K562 (cell line): Measurements from ENCODE around the gene DCUN1D1. TPM values are rescaled to one million over a fixed set of nuclear protein-coding genes. Genes with fewer than 3 reads are reported as not detected.

Source experiments
- CEBPG ChIP-seq, 3 experiments: fragments of 200-800 bp in 1 of 3; sonication (Bioruptor generic) in 1 of 3; sonication (generic) in 1 of 3; formaldehyde crosslinking in 1 of 3; IDR thresholded peaks in 2 of 3; conservative IDR thresholded peaks in 1 of 3; 2 replicates each; pipeline versions ENCODE4 v1.6.1 to v1.8.0; 2016 to 2022; ENCODE audit warnings: missing compliant biosample characterization in 2 of 3, missing genetic modification characterization in 2 of 3, mild to moderate bottlenecking in 1 of 3, missing genetic modification reagents in 1 of 3
- EP300 ChIP-seq: IDR thresholded peaks from 2 replicates; pipeline ENCODE4 v1.6.1; 2012; ENCODE audit warnings: low read length, improper control_type of control experiment
- HMG20B ChIP-seq: fragments of 250-450 bp; sonication (Bioruptor Pico); IDR thresholded peaks from 2 replicates; pipeline ENCODE4 v1.5.0; 2021; ENCODE audit warnings: mild to moderate bottlenecking
- HNRNPL ChIP-seq: fragments of 200-400 bp; formaldehyde crosslinking; IDR thresholded peaks from 2 replicates; pipeline ENCODE4 v1.6.1; 2017; ENCODE audit warnings: low read depth, mild to moderate bottlenecking, low read length
- JUND ChIP-seq, 2 experiments: IDR thresholded peaks; 2 replicates in 1 of 2; 3 replicates in 1 of 2; pipeline ENCODE4 v1.6.1; 2011; ENCODE audit warnings: borderline replicate concordance in 2 of 2, low read depth in 2 of 2, low read length in 2 of 2, improper control_type of control experiment in 1 of 2, missing biosample characterization in 1 of 2, missing genetic modification characterization in 1 of 2, missing genetic modification reagents in 1 of 2
- KAT8 ChIP-seq: fragments of 450-650 bp; IDR thresholded peaks from 2 replicates; pipeline ENCODE4 v1.6.1; 2016; ENCODE audit warnings: low read depth, mild to moderate bottlenecking
- MEIS2 ChIP-seq: fragments of 450-650 bp; IDR thresholded peaks from 2 replicates; pipeline ENCODE4 v1.6.1; 2014; ENCODE audit warnings: mild to moderate bottlenecking; ENCODE audit not compliant: partially characterized antibody
- MLX ChIP-seq, 2 experiments: fragments of 450-650 bp in 1 of 2; sonication (generic) in 1 of 2; formaldehyde crosslinking; conservative IDR thresholded peaks; 2 replicates each; pipeline versions ENCODE4 v1.4.0 to v1.8.1; 2020 to 2022; ENCODE audit warnings: mild to moderate bottlenecking in 1 of 2, missing genetic modification reagents in 1 of 2
- NRF1 ChIP-seq, 2 experiments: fragments of 450-650 bp; IDR thresholded peaks in 1 of 2; conservative IDR thresholded peaks in 1 of 2; 2 replicates each; pipeline ENCODE4 v1.6.1; 2014; ENCODE audit warnings: mild to moderate bottlenecking in 2 of 2
- POLR2AphosphoS2 ChIP-seq: IDR thresholded peaks from 2 replicates; pipeline ENCODE4 v1.6.1; 2012; ENCODE audit warnings: low read length, improper control_type of control experiment
- POLR2G ChIP-seq: fragments of 200-400 bp; formaldehyde crosslinking; IDR thresholded peaks from 2 replicates; pipeline ENCODE4 v1.6.1; 2017; ENCODE audit warnings: low read depth, mild to moderate bottlenecking, antibody characterized with exemption, low read length, moderate library complexity
- RBFOX2 ChIP-seq: fragments of 200-400 bp; formaldehyde crosslinking; IDR thresholded peaks from 2 replicates; pipeline ENCODE4 v1.6.1; 2017; ENCODE audit warnings: low read depth, mild to moderate bottlenecking, low read length, moderate library complexity
- SMAD4 ChIP-seq: fragments of 250-450 bp; sonication (Bioruptor Pico); conservative IDR thresholded peaks from 2 replicates; pipeline ENCODE4 v1.8.0; 2021; ENCODE audit warnings: inconsistent platforms, mild to moderate bottlenecking, moderate library complexity
- SMARCE1 ChIP-seq: fragments of 450-650 bp; IDR thresholded peaks from 2 replicates; pipeline ENCODE4 v1.7.1; 2016; ENCODE audit warnings: mild to moderate bottlenecking
- SRSF1 ChIP-seq: fragments of 200-400 bp; formaldehyde crosslinking; IDR thresholded peaks from 2 replicates; pipeline ENCODE4 v1.6.1; 2017; ENCODE audit warnings: mild to moderate bottlenecking, low read depth, low read length, moderate library complexity
- ZFX ChIP-seq: sonication (generic); formaldehyde crosslinking; IDR thresholded peaks from 2 replicates; pipeline ENCODE4 v1.8.0; 2022; ENCODE audit warnings: mild to moderate bottlenecking, missing genetic modification reagents, moderate library complexity
- ZNF224 ChIP-seq: sonication (generic); formaldehyde crosslinking; IDR thresholded peaks from 2 replicates; pipeline ENCODE4 v1.8.0; 2022; ENCODE audit warnings: mild to moderate bottlenecking, missing genetic modification reagents
- ZNF609 ChIP-seq: sonication (generic); formaldehyde crosslinking; IDR thresholded peaks from 2 replicates; pipeline ENCODE4 v1.8.1; 2023; ENCODE audit warnings: missing genetic modification reagents, mild to moderate bottlenecking, borderline replicate concordance
- ZSCAN29 ChIP-seq: fragments of 450-650 bp; IDR thresholded peaks from 2 replicates; pipeline ENCODE4 v1.6.1; 2017
- polyA plus RNA-seq, 8 experiments: library from polyadenylated mRNA; depleted of rRNA in 4 of 8; stranded (reverse) in 5 of 8; unstranded in 3 of 8; fragments of >200 nt; fragmentation: Nextera tagmentation in 2 of 8; fragmentation: Illumina TruSeq in 1 of 8; extraction: Ambion mirVana in 2 of 8; extraction: Trizol in 1 of 8; gene quantifications; 2 replicates each; pipeline versions ENCODE4 v1.2.1 to v1.2.3, GENCODE V29; 2011 to 2014; ENCODE audit warnings: inconsistent platforms in 1 of 8, missing spikeins in 1 of 8
- total RNA-seq, 7 experiments: library from RNA; depleted of rRNA in 6 of 7; stranded (reverse); fragments of >200 nt in 6 of 7; fragmentation: Illumina TruSeq in 2 of 7; extraction: Trizol in 2 of 7; gene quantifications; 2 replicates each; pipeline versions ENCODE4 v1.2.1 to v1.2.3, GENCODE V29; 2011 to 2021; ENCODE audit warnings: low replicate concordance in 1 of 7
- TF ChIP-seq, protein P1 (sequence below): IDR thresholded peaks from 2 replicates; pipeline ENCODE4 v1.6.1; 2012; ENCODE audit warnings: low read depth, low read length, improper control_type of control experiment, borderline replicate concordance

DCUN1D1 gene
- total and polyA plus RNA-seq, 9 of the 15 experiments (the other 6 are each of a cell fraction or from before 2014, with no cell fraction given): 11.4 to 46.8 (median 28.2) TPM

DNA sequence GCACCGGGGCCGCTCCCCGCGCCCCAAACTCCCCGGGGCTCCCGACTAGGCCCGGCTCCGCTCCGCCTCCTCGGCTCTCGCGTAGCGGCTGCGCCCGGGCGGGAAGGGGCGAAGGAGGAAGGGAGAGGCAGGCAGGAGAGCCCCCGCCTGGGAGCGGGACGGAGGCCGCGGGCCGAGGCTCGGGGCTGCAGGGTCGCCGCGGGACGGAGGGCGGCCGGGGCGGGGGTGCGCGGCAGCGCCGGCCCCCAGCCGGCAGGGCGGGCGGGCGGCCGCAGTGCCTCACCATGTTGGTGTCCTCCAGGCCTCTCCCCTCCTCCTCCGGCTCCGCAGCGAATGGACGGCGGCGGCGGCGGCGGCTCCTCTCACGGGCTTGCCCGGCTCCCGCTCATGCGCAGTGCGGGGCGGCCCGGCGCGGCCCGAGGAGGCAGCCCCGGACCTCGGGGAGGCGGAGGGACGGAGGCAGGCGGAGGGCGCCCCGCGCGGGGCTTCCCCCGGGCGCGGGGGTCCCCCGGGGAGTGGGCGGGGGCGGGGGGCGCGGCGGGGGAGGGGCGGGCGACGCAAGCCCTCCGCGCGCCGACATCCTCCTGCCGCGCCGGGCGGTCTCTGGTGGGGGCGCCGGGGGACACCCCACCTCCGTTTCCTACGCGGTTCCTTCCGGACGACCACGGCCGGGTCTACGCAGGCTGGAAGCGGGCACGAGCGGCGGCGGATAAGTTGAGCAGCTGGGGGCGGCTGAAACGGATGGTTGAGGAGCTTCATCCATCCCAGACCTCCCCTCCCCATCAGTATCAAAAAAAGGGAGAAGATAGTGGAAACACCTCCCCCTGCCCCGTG, at the start of gene DCUN1D1 (continued):
- TF ChIP-seq KAT8: no peak
- TF ChIP-seq EP300: no peak
- no peak for TF ChIP-seq HMG20B (CRISPR knock-in tag)
- TF ChIP-seq ZFX (CRISPR knock-in tag): peak; percentile 94
- TF ChIP-seq ZNF224 (CRISPR knock-in tag): no peak
- TF ChIP-seq POLR2G: peak; percentile 90
- TF ChIP-seq POLR2AphosphoS2: no peak
- no peak for TF ChIP-seq SMARCE1
- peak; percentile 85 for TF ChIP-seq RBFOX2
- no peak for TF ChIP-seq HNRNPL
- TF ChIP-seq ZNF609 (CRISPR knock-in tag): no peak
- peak; percentile 99 for TF ChIP-seq ZSCAN29
- TF ChIP-seq NRF1 (conservative IDR thresholded peaks at IDR 0.05 in 1 of 2, IDR thresholded peaks at IDR 0.05 in 1 of 2): peak in 1 of 2 experiments; percentile 85; a peak in 2 of 4 replicates
- TF ChIP-seq CEBPG (CRISPR knock-in tag; IDR thresholded peaks at IDR 0.05): no peak
- no peak for TF ChIP-seq CEBPG (tag; conservative IDR thresholded peaks at IDR 0.05 in 1 of 2, IDR thresholded peaks at IDR 0.05 in 1 of 2)
- TF ChIP-seq, protein P1, sequence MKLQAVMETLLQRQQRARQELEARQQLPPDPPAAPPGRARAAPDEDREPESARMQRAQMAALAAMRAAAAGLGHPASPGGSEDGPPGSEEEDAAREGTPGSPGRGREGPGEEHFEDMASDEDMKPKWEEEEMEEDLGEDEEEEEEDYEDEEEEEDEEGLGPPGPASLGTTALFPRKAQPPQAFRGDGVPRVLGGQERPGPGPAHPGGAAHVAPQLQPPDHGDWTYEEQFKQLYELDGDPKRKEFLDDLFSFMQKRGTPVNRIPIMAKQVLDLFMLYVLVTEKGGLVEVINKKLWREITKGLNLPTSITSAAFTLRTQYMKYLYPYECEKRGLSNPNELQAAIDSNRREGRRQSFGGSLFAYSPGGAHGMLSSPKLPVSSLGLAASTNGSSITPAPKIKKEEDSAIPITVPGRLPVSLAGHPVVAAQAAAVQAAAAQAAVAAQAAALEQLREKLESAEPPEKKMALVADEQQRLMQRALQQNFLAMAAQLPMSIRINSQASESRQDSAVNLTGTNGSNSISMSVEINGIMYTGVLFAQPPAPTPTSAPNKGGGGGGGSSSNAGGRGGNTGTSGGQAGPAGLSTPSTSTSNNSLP: no peak
- no peak for TF ChIP-seq JUND (IDR thresholded peaks at IDR 0.05; ENCODE audit: borderline replicate concordance, low read depth, low read length)
- TF ChIP-seq JUND (tag; IDR thresholded peaks at IDR 0.05; ENCODE audit: borderline replicate concordance, low read depth, low read length): no peak; the same call in 2 of the 3 replicates
- peak; percentile 59 for TF ChIP-seq MEIS2
- 0 out of 2 replicates have a peak, but pooled peaks have one; percentile 20 for TF ChIP-seq SRSF1
- TF ChIP-seq SMAD4: no peak; the same call in 1 of the 2 replicates
- TF ChIP-seq MLX (CRISPR knock-in tag; conservative IDR thresholded peaks at IDR 0.05): no peak
